Fibroblast of peridontal ligament (primary cell): ENCODE results near the gene COL19A1.

Experiments
- DNase-seq: peaks from one replicate; pipeline ENCODE4 v3.0.0-alpha.2; 2010; ENCODE audit errors: extremely low read depth

The COL19A1 gene

GRCh38 chr6:70124882-70125545 lies 258.7 kb downstream of the COL19A1 start:
- peak; percentile 67 for DNase-seq

GRCh38 chr6:70125602-70126001 lies 259.2 kb downstream of the COL19A1 start:
- DNase-seq: no peak

GRCh38 chr6:70129341-70129740 lies 263.0 kb downstream of the COL19A1 start:
- DNase-seq: no peak

GRCh38 chr6:70130865-70131264 lies 264.5 kb downstream of the COL19A1 start:
- DNase-seq: no peak

GRCh38 chr6:70131528-70131927 lies 265.2 kb downstream of the COL19A1 start:
- DNase-seq: peak; percentile 14

GRCh38 chr6:70133246-70133645 lies 266.9 kb downstream of the COL19A1 start:
- no peak for DNase-seq

GRCh38 chr6:70134542-70134941 lies 268.2 kb downstream of the COL19A1 start:
- no peak for DNase-seq

- no peak for DNase-seq
These were observed 269.1 kb downstream of the COL19A1 start for GRCh38 chr6:70135219-70136160.

- DNase-seq: no peak
These were observed 270.6 kb downstream of the COL19A1 start for GRCh38 chr6:70136996-70137395.

- DNase-seq: no peak
These were observed 274.1 kb downstream of the COL19A1 start for GRCh38 chr6:70140496-70140895.

GRCh38 chr6:70142034-70142433 lies 275.7 kb downstream of the COL19A1 start:
- no peak for DNase-seq

GRCh38 chr6:70145178-70145577 lies 278.8 kb downstream of the COL19A1 start:
- DNase-seq: no peak

- no peak for DNase-seq
These were observed 282.9 kb downstream of the COL19A1 start for GRCh38 chr6:70149209-70149788.

- no peak for DNase-seq
These were observed 284.2 kb downstream of the COL19A1 start for GRCh38 chr6:70150521-70150920.

- DNase-seq: no peak
These were observed 285.3 kb downstream of the COL19A1 start for GRCh38 chr6:70151616-70152015.

- DNase-seq: no peak
These were observed 286.4 kb downstream of the COL19A1 start for GRCh38 chr6:70152786-70153185.

- no peak for DNase-seq
These were observed 290.7 kb downstream of the COL19A1 start for GRCh38 chr6:70157086-70157485.

GRCh38 chr6:70160276-70160675 lies 293.9 kb downstream of the COL19A1 start:
- DNase-seq: no peak

- DNase-seq: no peak
These were observed 296.6 kb downstream of the COL19A1 start for GRCh38 chr6:70162972-70163371.

- DNase-seq: no peak
These were observed 297.4 kb downstream of the COL19A1 start for GRCh38 chr6:70163795-70164194.

GRCh38 chr6:70164556-70164955 lies 298.2 kb downstream of the COL19A1 start:
- DNase-seq: no peak

- peak; percentile 50 for DNase-seq
These were observed 300.0 kb downstream of the COL19A1 start for GRCh38 chr6:70166088-70166958.
